GM19463 (cell line): ENCODE results near the gene PTCRA.

Source experiments
- ATAC-seq: cut with Tn5 transposase; IDR thresholded peaks from one replicate; pipeline ENCODE4 v1.9.1; 2021; ENCODE audit warnings: mild to moderate bottlenecking, moderate library complexity; ENCODE audit not compliant: unreplicated experiment

The PTCRA gene

GRCh38 chr6:42969431-42969830 lies 53.6 kb downstream of the PTCRA start:
- no peak for ATAC-seq

- no peak for ATAC-seq
Observed at GRCh38 chr6:42969934-42970333, 54.1 kb downstream of the PTCRA start.

DNA sequence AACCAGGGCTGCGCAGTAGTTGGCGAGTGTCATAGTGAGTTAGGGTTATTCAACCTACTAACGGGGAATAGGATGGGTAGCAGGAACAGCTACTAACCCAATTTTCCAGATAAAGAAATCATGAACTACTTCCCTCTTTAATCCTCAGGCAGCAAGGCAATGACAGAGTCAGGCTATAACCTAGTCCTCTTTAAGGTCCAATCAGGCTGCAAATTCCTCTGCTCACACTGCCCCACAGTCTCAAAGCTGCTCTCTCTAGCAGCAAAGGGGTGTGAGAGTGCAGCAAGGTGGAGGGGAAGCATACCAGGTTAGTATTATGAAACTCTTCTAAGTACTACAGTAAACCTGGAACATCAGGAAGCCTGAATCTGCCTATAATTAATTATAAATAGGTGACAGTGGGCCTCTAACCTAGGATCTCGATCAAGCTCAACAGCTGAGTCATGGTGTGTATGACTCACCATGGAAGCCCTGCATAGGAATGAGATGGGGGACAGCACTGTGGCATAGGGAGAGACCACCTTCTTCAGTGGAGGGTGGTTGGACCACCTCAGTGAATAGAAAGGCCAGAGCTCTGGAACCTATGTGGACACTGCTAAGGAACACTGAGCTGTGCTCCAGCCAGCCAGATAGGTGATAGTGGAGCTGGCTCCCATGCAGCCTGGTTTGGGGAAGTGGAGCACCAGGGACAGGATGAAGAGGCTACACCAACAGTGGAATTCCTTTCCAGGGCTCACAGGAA lies 55.2 kb downstream of the PTCRA start:
- ATAC-seq: no peak

- no peak for ATAC-seq
Observed at GRCh38 chr6:42971746-42972327, 56.0 kb downstream of the PTCRA start.

DNA sequence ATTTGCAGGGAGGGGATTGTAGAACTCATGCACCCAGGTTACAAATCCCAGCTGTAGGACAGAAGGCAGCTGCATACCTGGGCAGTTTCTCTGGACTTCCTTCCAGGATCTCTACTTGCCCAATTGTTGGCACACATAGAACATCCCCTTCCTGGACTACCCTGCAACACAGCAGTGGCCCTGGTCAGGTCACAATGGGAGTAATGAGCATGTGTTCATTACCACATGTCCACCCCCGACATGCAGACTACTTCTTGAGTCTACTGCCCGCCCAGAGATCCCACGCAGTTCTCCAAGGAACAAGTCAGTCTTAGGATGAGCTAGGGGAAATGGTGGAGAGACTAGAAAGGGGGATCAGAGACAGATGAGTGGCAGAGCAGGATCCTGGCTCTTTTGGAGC lies 58.1 kb downstream of the PTCRA start:
- no peak for ATAC-seq

- ATAC-seq: no peak
Observed at GRCh38 chr6:42974919-42975505, 59.2 kb downstream of the PTCRA start.
